ENCODE measurements around the gene IQSEC2.

Gene IQSEC2

GRCh38 chrX:53268173-53268572, 13.2 kb downstream of the IQSEC2 start:
- DNase-seq (ENCODE audit: low read depth, low spot score), result no peak

GRCh38 chrX:53266914-53267313, 14.5 kb downstream of the IQSEC2 start:
- DNase-seq (ENCODE audit: low read depth, low spot score), result no peak

- no peak for DNase-seq (ENCODE audit: low read depth, low spot score)
These were observed 15.4 kb downstream of the IQSEC2 start for GRCh38 chrX:53265771-53266574.

- DNase-seq (ENCODE audit: low read depth, low spot score), result no peak
These were observed 17.7 kb downstream of the IQSEC2 start for GRCh38 chrX:53263597-53264094.

- no peak for DNase-seq (ENCODE audit: low read depth, low spot score)
These were observed 18.4 kb downstream of the IQSEC2 start for GRCh38 chrX:53262918-53263394.

- no peak for DNase-seq (ENCODE audit: low read depth, low spot score)
These were observed 19.0 kb downstream of the IQSEC2 start for GRCh38 chrX:53262189-53262917.

- no peak for DNase-seq (ENCODE audit: low read depth, low spot score)
These were observed 19.9 kb downstream of the IQSEC2 start for GRCh38 chrX:53261355-53261972.

GRCh38 chrX:53260836-53261235, 20.5 kb downstream of the IQSEC2 start:
- no peak for DNase-seq (ENCODE audit: low read depth, low spot score)

- DNase-seq (ENCODE audit: low read depth, low spot score), result no peak
These were observed 23.5 kb downstream of the IQSEC2 start for GRCh38 chrX:53257670-53258423.

GRCh38 chrX:53257166-53257565, 24.2 kb downstream of the IQSEC2 start:
- DNase-seq (ENCODE audit: low read depth, low spot score), result no peak

GRCh38 chrX:53256446-53257041, 24.8 kb downstream of the IQSEC2 start:
- DNase-seq (ENCODE audit: low read depth, low spot score), result no peak

GRCh38 chrX:53255738-53256191, 25.6 kb downstream of the IQSEC2 start:
- DNase-seq (ENCODE audit: low read depth, low spot score), result no peak

- no peak for DNase-seq (ENCODE audit: low read depth, low spot score)
These were observed 26.6 kb downstream of the IQSEC2 start for GRCh38 chrX:53254570-53255461.

- DNase-seq (ENCODE audit: low read depth, low spot score), result no peak
These were observed 27.9 kb downstream of the IQSEC2 start for GRCh38 chrX:53253293-53254020.

GRCh38 chrX:53251307-53251706, 30.1 kb downstream of the IQSEC2 start:
- no peak for DNase-seq (ENCODE audit: low read depth, low spot score)

GRCh38 chrX:53250556-53250955, 30.8 kb downstream of the IQSEC2 start:
- DNase-seq (ENCODE audit: low read depth, low spot score), result no peak

- DNase-seq (ENCODE audit: low read depth, low spot score), result no peak
These were observed 31.9 kb downstream of the IQSEC2 start for GRCh38 chrX:53249408-53250042.

GRCh38 chrX:53247928-53248327, 33.5 kb downstream of the IQSEC2 start:
- no peak for DNase-seq (ENCODE audit: low read depth, low spot score)

- DNase-seq (ENCODE audit: low read depth, low spot score), result no peak
These were observed 35.2 kb downstream of the IQSEC2 start for GRCh38 chrX:53246231-53246630.
